HAP-1 (cell line): ENCODE data around the gene TSPEAR.
A peak's percentile ranks its signal among the peaks of the same experiment; 100 is the strongest.

Experiments used
- DNase-seq, 2 experiments: peaks; one replicate each; pipeline ENCODE4 v3.0.0-alpha.2; 2016 to 2020; ENCODE audit warnings: low spot score in 2 of 2
- H3K27me3 ChIP-seq: fragments of 250-450 bp; sonication (Bioruptor Pico); 2 replicates; pipeline ENCODE4 v1.5.1; 2020; ENCODE audit warnings: low read depth, mild to moderate bottlenecking, moderate library complexity
- H3K36me3 ChIP-seq: fragments of 250-450 bp; sonication (Bioruptor Pico); replicated peaks from 2 replicates; pipeline ENCODE4 v1.5.1; 2020; ENCODE audit warnings: mild to moderate bottlenecking
- H3K4me1 ChIP-seq: fragments of 250-450 bp; sonication (Bioruptor Pico); 2 replicates; pipeline ENCODE4 v1.5.1; 2020; ENCODE audit warnings: mild to moderate bottlenecking
- H3K4me3 ChIP-seq: fragments of 250-450 bp; sonication (Bioruptor Pico); 2 replicates; pipeline ENCODE4 v1.5.1; 2020; ENCODE audit warnings: mild to moderate bottlenecking, moderate library complexity
- H3K9me3 ChIP-seq: fragments of 250-450 bp; sonication (Bioruptor Pico); 2 replicates; pipeline ENCODE4 v1.5.1; 2020; ENCODE audit warnings: mild to moderate bottlenecking, moderate library complexity
- in situ Hi-C: fragments of 300-500 bp; cut with MboI; formaldehyde crosslinking; loops from 3 replicates; pipeline ENCODE4 v1.14.3; 2020; ENCODE audit warnings: low sequenced_read_pairs, inconsistent platforms, mixed read lengths

The TSPEAR gene

DNA sequence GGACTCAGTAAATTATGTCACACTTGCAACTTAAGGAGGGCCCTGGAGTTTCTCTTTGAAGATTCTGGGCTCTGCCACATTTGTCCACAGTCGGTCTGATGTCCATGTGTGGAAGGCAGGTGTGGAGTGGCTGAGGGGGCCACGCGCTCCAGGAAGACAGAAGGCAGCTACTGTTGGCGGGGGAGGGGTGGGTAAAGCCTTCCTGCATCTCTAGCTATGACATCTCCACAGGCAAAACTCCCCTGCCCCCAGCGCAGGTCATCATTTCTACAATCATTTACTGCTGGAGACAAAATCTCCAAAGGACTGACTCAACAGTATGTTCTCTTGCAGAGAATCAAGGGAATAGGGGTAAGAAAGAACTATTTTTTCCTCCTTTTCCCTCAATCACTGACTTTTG is 11.4 kb upstream of the TSPEAR start:
- H3K9me3 ChIP-seq, result no peaks in the 10 kb centered on the region; the same call in 1 of the 2 replicates
- no peaks in the 10 kb centered on the region for H3K36me3 ChIP-seq
- H3K4me1 ChIP-seq, result no peaks in the 10 kb centered on the region
- H3K27me3 ChIP-seq, result peaks cover 19% of the 10 kb centered on the region
- in situ Hi-C loops, result loop anchor here (10.0 kb wide), 1 partner anchor 368 kb away; the partner anchor contains the start of gene TRPM2
- H3K4me3 ChIP-seq, result no peak overlapping the region
- no peak for DNase-seq

DNA sequence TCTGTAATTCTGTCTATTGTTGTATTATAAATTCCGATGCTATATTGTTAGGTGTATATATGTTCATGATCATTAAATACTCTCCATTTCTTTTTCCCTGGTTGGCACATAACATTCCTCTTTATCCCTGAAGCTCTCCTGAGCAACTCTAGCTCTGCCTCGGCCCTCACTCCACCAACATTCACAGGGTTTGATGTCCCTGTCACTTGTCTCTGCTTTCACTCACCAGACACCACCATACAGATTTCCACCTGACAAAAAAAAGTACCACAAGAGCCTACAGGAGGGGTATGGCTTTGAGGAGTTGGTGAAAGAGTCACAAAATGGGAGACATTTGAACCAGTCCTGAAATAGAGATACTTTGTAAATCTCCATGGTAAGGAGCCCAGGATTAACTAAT is 8.8 kb upstream of the TSPEAR start:
- H3K9me3 ChIP-seq, result no peaks in the 10 kb centered on the region; the same call in 1 of the 2 replicates
- H3K27me3 ChIP-seq, result peaks cover 19% of the 10 kb centered on the region
- no peak overlapping the region for H3K4me3 ChIP-seq
- H3K36me3 ChIP-seq, result no peaks in the 10 kb centered on the region
- in situ Hi-C loops, result loop anchor here (10.0 kb wide), 1 partner anchor 365 kb away; the partner anchor contains the start of gene TRPM2
- DNase-seq, result no peak
- no peaks in the 10 kb centered on the region for H3K4me1 ChIP-seq

DNA sequence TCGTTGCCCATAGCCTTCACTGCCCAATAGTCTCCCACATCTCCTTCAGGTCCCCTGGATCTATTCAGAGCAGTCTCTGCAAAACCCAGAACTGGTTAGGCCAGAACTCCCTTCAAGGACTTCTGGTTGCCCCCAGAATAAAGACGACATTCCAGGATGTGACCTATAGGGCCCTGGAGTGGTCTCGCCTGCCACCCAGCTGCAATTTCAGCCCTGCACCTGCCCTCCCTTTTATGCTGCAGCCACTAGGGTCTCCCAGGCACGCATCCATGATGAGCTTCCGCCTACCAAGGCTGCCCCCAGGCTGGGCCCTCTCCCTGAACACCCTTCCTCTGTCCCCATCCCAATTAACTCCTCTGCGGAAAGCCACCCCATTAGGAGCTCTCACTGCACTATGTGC is 7.2 kb upstream of the TSPEAR start:
- in situ Hi-C loops, result no loop called here
- Histone ChIP-seq H3K4me1 (no peaks in the 10 kb centered on the region), H3K4me3 (no peak overlapping the region), H3K36me3 (no peaks in the 10 kb centered on the region), H3K9me3 (no peaks in the 10 kb centered on the region; the same call in 1 of the 2 replicates), H3K27me3 (peaks cover 22% of the 10 kb centered on the region)
- no peak for DNase-seq

DNA sequence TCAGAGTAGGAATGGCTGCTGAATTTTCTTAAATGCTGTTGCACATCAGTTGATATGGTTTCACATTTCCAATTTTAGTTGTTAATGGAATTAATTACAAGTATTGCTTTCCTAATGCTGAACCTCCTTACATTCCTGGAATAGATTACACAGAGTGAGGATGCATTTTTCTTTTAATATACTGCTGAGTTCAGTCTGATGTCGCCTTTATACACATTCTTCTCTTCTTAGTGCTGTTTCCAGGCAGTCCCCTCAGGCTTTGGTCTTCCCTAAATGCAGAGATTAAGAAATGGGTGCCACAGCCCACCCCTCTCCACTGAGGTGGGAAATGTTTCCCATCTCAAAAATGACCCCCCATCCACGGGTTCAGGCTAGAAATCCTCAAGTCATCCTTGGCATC is 6.7 kb upstream of the TSPEAR start:
- Histone ChIP-seq H3K4me3 (no peak overlapping the region), H3K36me3 (no peaks in the 10 kb centered on the region), H3K9me3 (no peaks in the 10 kb centered on the region; the same call in 1 of the 2 replicates), H3K4me1 (no peaks in the 10 kb centered on the region), H3K27me3 (peaks cover 24% of the 10 kb centered on the region)
- DNase-seq, result no peak
- in situ Hi-C loops, result no loop called here

DNA sequence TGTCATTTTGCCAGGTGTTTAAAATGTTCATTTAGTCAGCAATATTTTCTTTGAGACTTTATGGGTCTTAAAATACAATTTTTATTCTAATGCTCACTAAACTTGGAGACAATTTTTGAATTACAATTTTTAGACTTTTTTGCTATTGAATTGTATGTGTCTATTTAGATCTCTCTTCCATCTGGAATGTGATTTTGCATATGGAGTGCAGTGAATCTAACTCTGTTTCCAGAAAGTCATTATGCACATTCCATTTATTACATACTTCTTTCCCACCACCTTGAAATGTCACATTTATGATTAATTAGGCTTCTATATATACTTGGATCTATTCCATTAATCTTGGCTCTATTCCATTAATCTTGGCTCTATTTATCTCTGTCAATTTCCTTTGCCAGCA is 5.6 kb upstream of the TSPEAR start:
- H3K27me3 ChIP-seq, result peaks cover 29% of the 10 kb centered on the region
- no peak for DNase-seq
- no peaks in the 10 kb centered on the region for H3K4me1 ChIP-seq
- H3K9me3 ChIP-seq, result no peaks in the 10 kb centered on the region; the same call in 1 of the 2 replicates
- in situ Hi-C loops, result no loop called here
- H3K4me3 ChIP-seq, result no peak overlapping the region
- no peaks in the 10 kb centered on the region for H3K36me3 ChIP-seq

DNA sequence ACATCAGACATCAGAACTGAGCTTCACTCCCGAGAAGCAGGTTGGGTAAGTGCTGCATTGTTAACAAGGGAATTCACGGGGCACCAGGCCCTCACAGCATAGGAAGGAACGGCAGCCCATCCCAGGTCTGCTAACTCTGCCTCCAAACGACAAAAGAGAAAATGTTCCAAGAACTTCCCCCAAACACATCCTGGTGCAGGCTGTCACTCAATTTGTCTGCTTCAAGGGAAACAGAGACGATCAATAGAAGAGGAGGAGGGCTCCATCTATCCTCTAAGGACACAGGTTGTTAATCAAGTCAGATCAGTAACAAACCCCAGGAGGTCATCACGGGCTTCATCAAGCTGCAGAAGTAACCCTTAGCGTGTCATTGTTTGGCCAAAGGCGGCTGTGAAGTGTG is 3.5 kb upstream of the TSPEAR start:
- in situ Hi-C loops, result no loop called here
- Histone ChIP-seq H3K4me3 (no peak overlapping the region), H3K36me3 (no peaks in the 10 kb centered on the region), H3K9me3 (no peaks in the 10 kb centered on the region; the same call in 1 of the 2 replicates), H3K4me1 (no peaks in the 10 kb centered on the region), H3K27me3 (peaks cover 42% of the 10 kb centered on the region)
- no peak for DNase-seq

DNA sequence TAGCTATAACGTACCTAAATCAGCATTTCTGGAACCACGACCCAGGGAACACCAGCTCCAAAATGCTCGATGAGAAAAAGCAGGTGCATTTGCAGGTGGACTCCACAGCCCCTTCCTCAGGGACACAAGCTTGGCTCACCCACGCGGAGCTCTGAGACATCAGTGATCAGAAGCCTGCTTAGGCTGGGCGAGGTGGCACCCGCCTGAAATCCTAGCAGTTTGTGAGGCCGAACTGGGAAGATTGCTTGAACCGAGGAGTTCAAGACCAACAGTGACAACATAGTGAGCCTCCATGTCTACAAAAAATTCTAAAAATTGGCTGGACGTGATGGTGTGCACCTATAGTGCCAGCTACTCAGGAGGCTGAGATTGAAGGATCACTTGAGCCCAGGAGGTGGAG is 2.5 kb upstream of the TSPEAR start:
- H3K36me3 ChIP-seq, result no peaks in the 10 kb centered on the region
- DNase-seq, result peak in 1 of 2 experiments; percentile 1
- in situ Hi-C loops, result no loop called here
- H3K27me3 ChIP-seq, result peaks cover 49% of the 10 kb centered on the region
- no peak overlapping the region for H3K4me3 ChIP-seq
- no peaks in the 10 kb centered on the region for H3K4me1 ChIP-seq
- no peaks in the 10 kb centered on the region; the same call in 1 of the 2 replicates for H3K9me3 ChIP-seq

DNA sequence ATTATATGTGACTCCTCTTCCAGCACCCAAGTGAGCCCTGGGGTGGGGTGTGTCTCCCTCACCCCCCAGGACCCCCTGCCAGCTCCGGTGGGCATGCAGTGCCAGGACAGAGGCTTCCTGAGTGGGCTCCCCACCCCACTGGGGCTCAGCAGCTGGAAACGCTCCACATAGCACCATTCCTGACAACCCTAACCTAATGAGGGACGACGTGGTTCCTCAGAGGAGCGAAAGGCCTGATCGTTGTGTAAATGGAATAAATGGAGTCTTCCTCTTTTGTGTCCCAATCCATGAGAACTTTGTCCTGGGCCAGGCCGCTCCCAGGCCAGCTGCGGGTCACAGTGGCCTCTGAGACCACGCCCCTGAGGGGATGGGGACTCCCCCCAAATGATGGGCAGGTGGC is 1.8 kb upstream of the TSPEAR start:
- in situ Hi-C loops, result no loop called here
- Histone ChIP-seq H3K4me3 (no peak overlapping the region), H3K36me3 (no peaks in the 10 kb centered on the region), H3K9me3 (no peaks in the 10 kb centered on the region), H3K27me3 (peaks cover 56% of the 10 kb centered on the region), H3K4me1 (no peaks in the 10 kb centered on the region)
- no peak for DNase-seq

DNA sequence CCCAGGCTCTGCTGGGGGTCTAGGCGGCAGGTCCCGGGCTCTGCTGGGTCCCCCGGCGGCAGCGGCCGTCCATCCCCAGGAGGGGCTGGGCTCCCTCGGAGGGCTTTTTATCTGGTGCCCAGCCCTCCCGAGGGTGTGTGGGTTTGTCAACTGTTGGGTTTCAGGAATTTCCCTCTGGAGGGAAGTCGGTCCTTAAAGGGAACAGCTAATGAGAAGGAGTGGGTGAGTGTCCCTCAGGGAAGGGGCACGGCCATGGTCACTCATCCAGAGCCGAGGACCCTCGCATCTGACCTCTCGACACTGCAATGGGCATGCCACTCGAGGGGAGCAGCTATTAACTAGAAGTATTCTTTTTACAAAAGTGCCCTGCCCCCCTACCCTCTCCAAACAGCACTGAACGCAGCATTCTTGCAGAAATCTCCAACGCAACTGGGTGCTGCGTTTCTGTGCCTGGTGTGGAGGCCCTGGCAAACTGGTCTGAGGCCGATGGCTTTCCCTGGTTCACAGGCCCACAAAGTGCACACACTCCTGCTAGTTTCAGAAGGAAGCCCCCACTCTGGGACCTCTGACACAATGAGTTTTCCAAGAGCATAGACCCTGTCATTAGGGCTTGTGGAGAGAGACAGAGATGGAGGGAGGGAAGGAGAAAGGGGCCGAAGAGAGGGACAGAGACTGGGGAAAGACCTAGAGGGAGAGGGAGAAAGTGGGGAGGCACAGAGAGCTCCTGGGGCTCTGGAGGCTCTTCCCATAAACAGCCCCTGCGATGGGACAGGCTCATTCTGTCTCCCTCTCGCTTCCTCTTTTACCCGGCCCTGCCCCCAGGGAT is 1.0 kb upstream of the TSPEAR start:
- Histone ChIP-seq H3K36me3 (no peaks in the 10 kb centered on the region), H3K9me3 (no peaks in the 10 kb centered on the region), H3K4me3 (no peak overlapping the region), H3K27me3 (peaks cover 62% of the 10 kb centered on the region), H3K4me1 (no peaks in the 10 kb centered on the region)
- DNase-seq, result peak in 1 of 2 experiments; percentile 1
- in situ Hi-C loops, result no loop called here

DNA sequence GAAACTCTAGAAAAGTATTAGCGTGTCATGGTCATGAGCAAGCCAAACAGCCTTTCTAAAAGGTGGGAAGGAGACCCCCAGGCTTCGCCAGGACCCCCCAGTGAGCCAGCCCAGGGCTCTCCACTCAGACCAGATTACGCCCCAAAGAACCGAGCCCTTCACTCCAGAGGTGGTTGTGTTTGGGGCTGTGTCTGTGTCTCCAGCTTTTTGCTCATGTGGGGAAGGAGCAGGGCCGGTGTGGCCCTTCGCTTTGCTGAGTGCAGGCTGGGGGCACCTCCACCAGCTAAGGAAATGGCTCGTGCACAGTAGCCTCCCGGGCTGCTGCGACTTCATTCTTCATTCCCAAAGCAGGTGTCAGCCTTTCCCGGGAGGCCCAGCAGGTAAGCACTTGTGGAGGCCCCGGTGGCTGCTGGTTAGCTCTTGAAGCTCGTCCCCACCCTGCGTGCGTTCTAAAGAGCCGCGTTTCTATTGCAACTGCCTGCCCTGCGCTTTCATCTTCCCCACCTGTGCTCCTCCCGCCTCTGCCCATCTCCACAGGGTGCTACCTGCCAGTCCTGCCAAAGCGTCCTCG is 531 bp downstream of the TSPEAR start:
- no peaks in the 10 kb centered on the region for H3K36me3 ChIP-seq
- no peaks in the 10 kb centered on the region for H3K9me3 ChIP-seq
- H3K4me3 ChIP-seq, result no peak overlapping the region
- peaks cover 73% of the 10 kb centered on the region for H3K27me3 ChIP-seq
- DNase-seq, result peak in 1 of 2 experiments; percentile 5
- H3K4me1 ChIP-seq, result no peaks in the 10 kb centered on the region
- in situ Hi-C loops, result no loop called here

DNA sequence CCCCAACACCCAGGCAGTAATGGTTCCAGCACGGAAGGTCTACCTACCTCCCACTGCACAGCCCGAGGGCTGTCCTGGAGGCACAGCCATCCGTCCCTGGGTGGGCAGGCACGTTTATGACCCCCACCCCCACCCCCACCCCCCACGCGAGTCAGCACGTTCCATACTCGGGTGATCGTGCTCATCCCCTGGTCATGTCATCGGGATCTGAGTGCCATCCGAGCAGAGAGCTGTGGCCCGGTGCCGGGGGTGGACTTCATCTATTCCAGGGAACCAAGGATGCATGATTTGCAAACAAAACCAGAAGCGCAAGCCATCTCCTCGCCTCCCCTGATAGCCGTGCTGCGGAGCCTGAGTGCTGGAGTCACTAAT is 1.1 kb downstream of the TSPEAR start:
- H3K9me3 ChIP-seq, result no peaks in the 10 kb centered on the region
- no peaks in the 10 kb centered on the region for H3K4me1 ChIP-seq
- H3K4me3 ChIP-seq, result no peak overlapping the region
- DNase-seq, result peak in 1 of 2 experiments; percentile 4
- peaks cover 75% of the 10 kb centered on the region for H3K27me3 ChIP-seq
- in situ Hi-C loops, result no loop called here
- no peaks in the 10 kb centered on the region for H3K36me3 ChIP-seq

DNA sequence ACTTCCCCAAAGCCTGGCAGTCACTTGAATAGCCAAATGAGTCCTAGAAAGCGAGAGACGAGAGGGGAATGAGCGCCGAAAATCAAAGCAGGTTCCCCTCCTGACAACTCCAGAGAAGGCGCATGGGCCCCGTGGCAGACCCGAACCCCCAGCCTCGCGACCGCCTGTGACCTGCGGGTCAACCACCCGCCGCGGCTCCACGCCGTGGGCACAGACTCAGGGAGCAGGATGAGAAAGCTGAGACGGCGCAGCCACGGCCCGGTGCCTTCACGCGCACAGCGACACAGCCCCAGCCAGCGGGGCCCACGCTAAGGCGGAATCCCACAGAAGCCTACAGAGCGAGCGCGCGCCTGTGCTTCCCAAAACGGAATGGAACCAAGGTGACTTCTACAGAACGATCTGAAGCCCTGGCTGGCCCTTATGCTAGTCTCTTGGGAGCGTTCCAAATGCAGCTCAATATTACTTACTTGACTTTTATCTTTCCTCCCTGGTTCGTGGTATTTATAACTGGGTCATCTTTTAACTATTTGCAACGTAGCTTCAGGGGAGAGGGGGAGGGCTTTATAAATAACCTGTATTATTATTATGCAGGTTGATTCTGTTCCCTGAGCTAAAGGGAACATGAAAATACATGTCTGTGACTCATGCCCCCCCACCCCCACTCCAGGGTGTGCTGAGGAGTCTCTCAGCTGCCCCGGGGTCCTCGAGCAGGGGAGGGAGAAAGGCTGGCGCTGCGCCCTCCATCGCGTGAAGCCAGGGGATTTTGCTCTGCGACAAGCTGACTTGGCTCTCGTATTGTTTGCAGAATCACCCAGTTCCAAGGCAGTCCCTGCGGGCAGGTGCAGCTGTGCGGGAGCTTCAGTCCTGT is 1.7 kb downstream of the TSPEAR start:
- no peak overlapping the region for H3K4me3 ChIP-seq
- peaks cover 78% of the 10 kb centered on the region for H3K27me3 ChIP-seq
- DNase-seq, result peak in 1 of 2 experiments; percentile 18
- H3K9me3 ChIP-seq, result no peaks in the 10 kb centered on the region
- H3K36me3 ChIP-seq, result no peaks in the 10 kb centered on the region
- in situ Hi-C loops, result loop anchor here (10.0 kb wide), 1 partner anchor 65 kb away; the partner anchor contains the start of gene KRTAP10-11
- no peaks in the 10 kb centered on the region for H3K4me1 ChIP-seq

DNA sequence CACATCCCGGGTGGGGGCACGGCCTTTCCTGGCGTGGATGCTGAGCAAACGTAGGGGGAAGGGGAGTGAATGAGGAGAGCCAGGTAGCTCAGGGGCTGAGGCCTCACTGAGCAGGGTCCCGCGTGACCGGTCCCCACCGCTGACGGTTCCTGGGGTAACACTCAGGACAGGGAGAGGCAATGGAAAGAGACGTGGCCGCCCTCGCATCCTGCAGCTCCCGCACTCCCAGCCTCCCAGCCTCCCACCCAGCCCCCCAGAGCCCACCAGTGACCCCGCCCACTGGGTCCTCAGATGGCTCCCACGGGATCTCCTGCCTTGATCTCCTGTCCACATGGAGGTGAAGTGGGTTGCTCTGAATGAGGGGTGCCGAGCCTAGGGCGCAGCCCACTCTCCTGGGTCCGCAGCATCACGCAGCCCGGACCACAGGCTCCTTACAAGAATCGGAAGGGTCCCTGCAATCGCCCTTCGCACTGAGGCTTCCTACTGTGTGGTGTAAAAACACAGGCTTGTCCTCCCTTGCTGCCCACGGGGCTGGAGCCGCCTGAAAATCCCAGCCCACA is 2.4 kb downstream of the TSPEAR start:
- H3K9me3 ChIP-seq, result no peaks in the 10 kb centered on the region

More for the DNA sequence above, 2.4 kb downstream of the TSPEAR start:
- Histone ChIP-seq H3K27me3 (peaks cover 80% of the 10 kb centered on the region), H3K36me3 (no peaks in the 10 kb centered on the region), H3K4me1 (no peaks in the 10 kb centered on the region), H3K4me3 (no peak overlapping the region)
- no peak for DNase-seq
- in situ Hi-C loops, result loop anchor here (10.0 kb wide), 1 partner anchor 64 kb away; the partner anchor contains the start of gene KRTAP10-11
